RWPE1 (cell line): ENCODE measurements around the gene BCR.

Experiments
- CTCF ChIA-PET: fragments of 350-600 bp; sonication (Branson Sonifier 250); formaldehyde crosslinking; extraction: SDS; loops from one replicate; lab custom pipeline; 2021; lab: Yijun Ruan, JAX
- POLR2A ChIA-PET: fragments of 400-600 bp; formaldehyde crosslinking; extraction: SDS; loops from one replicate; lab custom pipeline; 2020; ENCODE audit warnings: antibody characterized with exemption; ENCODE audit not compliant: low non-redundant PET; lab: Yijun Ruan, JAX
- DNase-seq: peaks from one replicate; pipeline ENCODE4 v3.0.0; 2012; ENCODE audit warnings: low spot score
- H3K27ac ChIP-seq: fragments of 450-650 bp; 2 replicates; pipeline ENCODE4 v1.5.1; 2017
- CTCF ChIP-seq: fragments of 450-650 bp; conservative IDR thresholded peaks from 2 replicates; pipeline ENCODE4 v1.5.1; 2017; ENCODE audit warnings: low read depth, mild to moderate bottlenecking

The BCR gene

GRCh38 chr22:23200898-23201297, 20.6 kb downstream of the BCR start:
- DNase-seq, result no peak
- peak overlapping the region; percentile 82 for H3K27ac ChIP-seq
- ChIA-PET CTCF (interaction anchor here (0.9 kb wide), 1 partner anchor 81 kb away, joined by 3 read pairs; no protein-coding TSS in a partner anchor), POLR2A (no interaction called here)
- TF ChIP-seq CTCF, result no peak

- no peak for DNase-seq
- peak overlapping the region; percentile 83 for H3K27ac ChIP-seq
- POLR2A ChIA-PET, result no interaction called here
- TF ChIP-seq CTCF, result no peak
- CTCF ChIA-PET, result no interaction called here
Observed at GRCh38 chr22:23202812-23203451, 22.6 kb downstream of the BCR start.

- ChIA-PET POLR2A (no interaction called here), CTCF (interaction anchor here (1.0 kb wide), 1 partner anchor 62 kb away, joined by 3 read pairs; no protein-coding TSS in a partner anchor)
- H3K27ac ChIP-seq, result peak overlapping the region; percentile 83
- TF ChIP-seq CTCF, result no peak
- DNase-seq, result no peak
Observed at GRCh38 chr22:23203452-23204124, 23.3 kb downstream of the BCR start.

- ChIA-PET CTCF (interaction anchor here (1.0 kb wide), 1 partner anchor 61 kb away, joined by 3 read pairs; no protein-coding TSS in a partner anchor), POLR2A (no interaction called here)
- DNase-seq, result no peak
- no peak for TF ChIP-seq CTCF
- peak overlapping the region; percentile 83 for H3K27ac ChIP-seq
Observed at GRCh38 chr22:23204125-23204488, 23.8 kb downstream of the BCR start.

- no peak for DNase-seq
- H3K27ac ChIP-seq, result peak overlapping the region; percentile 83
- ChIA-PET POLR2A (no interaction called here), CTCF (no interaction called here)
- no peak for TF ChIP-seq CTCF
Observed at GRCh38 chr22:23204541-23205157, 24.3 kb downstream of the BCR start.

- peak overlapping the region; percentile 83 for H3K27ac ChIP-seq
- DNase-seq, result peak; percentile 59
- TF ChIP-seq CTCF, result no peak
- ChIA-PET CTCF (no interaction called here), POLR2A (no interaction called here)
Observed at GRCh38 chr22:23205339-23206049, 25.2 kb downstream of the BCR start.
